LNCAP (cell line): ENCODE measurements around the gene FSTL3.

Experiments used
- TF ChIP-seq, protein P1 (sequence below): fragments of 450-650 bp; IDR thresholded peaks from 2 replicates; pipeline ENCODE4 v1.5.1; 2017; ENCODE audit warnings: mild to moderate bottlenecking

The FSTL3 gene

DNA sequence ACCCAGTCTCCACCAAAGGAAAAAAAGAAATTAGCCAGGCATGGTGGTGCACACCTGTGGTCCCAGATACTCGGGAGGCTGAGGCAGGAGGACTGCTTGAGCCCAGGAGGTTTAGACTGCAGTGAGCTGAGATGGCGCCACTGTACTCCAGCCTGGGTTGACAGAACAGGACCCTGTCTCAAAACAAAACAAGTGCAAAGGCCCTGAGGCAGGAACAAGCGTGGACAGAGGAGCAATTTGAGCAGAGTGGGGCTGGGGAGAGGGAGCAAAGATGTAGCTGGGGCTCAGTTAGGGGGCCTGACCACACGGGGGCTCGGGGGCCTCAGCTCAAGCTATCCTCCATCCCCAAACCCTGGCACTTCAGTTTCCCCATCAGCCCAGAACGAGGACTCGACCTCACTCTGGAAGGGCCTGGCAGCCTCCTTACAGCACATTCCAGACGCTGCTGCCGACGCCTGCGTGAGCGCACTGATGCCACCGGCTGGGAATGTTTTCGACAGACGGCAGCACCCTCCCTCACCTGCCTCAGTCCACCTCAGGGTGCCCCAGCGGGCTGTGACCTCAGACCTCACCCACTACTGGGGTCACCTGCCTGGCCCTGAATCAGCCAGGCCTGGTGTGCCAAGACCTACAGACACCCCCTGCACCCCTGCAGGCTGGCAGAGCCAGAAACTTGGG is 41.1 kb upstream of the FSTL3 start:
- TF ChIP-seq, protein P1, sequence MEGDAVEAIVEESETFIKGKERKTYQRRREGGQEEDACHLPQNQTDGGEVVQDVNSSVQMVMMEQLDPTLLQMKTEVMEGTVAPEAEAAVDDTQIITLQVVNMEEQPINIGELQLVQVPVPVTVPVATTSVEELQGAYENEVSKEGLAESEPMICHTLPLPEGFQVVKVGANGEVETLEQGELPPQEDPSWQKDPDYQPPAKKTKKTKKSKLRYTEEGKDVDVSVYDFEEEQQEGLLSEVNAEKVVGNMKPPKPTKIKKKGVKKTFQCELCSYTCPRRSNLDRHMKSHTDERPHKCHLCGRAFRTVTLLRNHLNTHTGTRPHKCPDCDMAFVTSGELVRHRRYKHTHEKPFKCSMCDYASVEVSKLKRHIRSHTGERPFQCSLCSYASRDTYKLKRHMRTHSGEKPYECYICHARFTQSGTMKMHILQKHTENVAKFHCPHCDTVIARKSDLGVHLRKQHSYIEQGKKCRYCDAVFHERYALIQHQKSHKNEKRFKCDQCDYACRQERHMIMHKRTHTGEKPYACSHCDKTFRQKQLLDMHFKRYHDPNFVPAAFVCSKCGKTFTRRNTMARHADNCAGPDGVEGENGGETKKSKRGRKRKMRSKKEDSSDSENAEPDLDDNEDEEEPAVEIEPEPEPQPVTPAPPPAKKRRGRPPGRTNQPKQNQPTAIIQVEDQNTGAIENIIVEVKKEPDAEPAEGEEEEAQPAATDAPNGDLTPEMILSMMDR, result no peak

DNA sequence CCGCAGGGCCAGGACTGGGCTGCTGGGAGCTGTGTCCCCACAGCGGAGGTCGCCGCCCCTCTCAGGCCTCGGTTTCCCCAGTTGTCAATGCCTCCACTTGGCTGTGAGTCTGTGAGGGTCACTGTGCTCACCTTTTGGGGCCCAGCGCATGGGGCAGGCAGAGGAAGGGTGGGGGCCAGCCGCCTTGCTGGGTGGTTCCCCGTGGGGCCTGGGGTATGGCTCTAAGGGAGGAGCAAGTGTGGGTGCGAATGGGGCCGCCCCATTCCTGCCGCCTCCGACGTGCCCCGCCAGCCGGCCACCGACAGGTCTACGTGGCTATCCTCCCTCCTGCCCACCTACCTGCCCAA is 37.3 kb upstream of the FSTL3 start:
- TF ChIP-seq, protein P1, result no peak

DNA sequence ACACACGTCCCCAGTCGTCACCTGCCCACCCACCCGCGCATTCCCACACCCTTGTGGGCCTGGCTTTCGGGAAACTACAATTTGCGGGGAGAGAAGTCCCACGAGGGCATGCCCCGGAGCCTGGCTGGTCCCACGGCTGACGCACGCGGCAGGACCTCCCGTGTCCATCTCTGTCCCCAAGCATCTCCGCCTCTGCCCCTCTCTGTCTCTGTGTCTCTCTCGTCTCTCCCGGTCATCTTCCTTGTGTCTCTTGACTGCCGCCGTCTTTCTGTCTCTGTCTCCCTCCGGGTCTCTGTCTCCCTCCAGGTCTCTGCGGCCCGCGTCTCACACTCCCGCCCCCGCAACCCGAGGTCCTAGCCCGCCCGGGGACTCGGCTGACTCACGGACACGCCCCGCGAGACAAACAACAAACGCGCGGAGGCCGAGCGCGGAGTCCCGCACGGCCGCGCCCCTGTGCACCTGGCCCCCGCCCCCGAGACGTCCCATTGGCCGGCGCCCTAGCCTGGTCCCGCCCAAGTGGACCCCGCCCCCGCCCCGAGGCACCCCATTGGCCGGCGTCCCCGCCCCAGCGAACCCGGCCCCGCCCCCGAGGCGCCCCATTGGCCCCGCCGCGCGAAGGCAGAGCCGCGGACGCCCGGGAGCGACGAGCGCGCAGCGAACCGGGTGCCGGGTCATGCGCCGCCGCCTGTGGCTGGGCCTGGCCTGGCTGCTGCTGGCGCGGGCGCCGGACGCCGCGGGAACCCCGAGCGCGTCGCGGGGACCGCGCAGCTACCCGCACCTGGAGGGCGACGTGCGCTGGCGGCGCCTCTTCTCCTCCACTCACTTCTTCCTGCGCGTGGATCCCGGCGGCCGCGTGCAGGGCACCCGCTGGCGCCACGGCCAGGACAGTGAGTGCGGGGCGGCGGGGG is 36.7 kb upstream of the FSTL3 start, which contains the start of gene FGF22:
TSS of gene FGF22 (plus strand) at position 627 of the 908 bp plus-strand sequence. CDS start at position 674, 47 bp downstream.
- TF ChIP-seq, protein P1, result no peak

DNA sequence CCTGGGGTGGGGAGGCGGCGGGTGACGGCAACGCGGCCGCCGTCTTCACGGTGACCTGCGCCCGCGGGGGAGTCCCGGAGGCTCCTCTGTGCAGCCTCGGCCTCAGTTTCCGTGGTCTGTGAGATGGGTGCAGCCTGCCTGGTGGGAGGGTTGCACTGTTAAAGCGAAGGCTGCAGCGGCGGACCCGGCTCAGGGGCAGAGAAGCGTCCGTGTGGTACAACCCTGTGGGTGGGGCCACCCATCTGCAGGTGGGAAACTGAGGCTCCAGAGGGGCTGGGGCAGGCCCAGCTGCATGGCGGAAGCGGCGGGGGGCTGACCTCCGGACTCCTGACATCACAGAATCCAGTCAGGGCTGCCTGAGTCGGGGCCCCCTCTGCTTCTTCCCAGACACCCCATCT is 36.0 kb upstream of the FSTL3 start:
- TF ChIP-seq, protein P1, result no peak

DNA sequence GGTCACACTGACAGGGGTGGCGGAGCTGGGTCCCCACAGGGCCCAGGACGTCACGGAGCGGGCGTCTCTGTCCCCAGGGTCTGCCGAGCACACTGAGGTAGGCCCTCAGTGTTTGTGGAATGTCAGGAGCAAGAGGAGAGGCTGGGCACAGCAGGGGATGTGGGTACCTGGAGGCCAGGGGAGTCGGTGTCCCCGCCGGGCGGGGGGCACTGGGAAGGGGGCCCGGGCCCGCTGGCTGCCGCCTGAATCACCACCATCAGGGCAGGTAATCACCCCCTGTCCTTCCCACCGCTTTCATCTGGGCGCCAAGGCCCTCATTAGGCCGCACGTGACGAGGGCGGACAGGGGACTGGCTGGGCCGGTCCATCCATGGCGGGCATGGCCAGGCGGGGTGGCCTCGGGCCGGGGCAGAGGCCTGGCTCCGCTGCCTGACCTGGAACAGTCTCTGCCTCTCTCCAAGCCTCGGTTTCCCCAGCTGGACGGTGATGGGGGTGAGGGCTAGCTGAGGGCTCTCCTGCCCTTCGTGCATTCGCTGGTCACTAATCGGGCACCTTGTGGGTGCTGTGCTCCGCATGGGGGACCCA is 35.5 kb upstream of the FSTL3 start:
- TF ChIP-seq, protein P1, result no peak

DNA sequence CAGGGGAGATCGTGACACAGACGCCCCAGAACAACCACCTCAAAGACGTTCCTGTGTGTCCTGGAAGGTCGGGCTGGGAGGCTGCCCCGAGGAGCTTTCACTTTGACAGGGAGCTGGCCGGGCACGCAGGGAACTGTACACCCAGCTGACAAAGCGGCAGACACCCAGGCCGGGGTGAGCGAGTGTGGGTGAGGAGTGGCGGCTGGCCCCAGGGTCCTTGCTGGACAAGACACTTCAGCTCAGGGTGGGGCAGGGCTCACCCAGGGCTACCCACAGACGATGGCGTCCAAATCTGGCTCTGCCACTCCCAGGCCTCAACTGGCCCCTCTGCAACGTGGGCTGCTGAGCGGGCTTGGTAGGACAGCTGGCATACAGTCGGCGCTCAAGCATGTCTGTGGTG is 34.5 kb upstream of the FSTL3 start:
- TF ChIP-seq, protein P1, result no peak

DNA sequence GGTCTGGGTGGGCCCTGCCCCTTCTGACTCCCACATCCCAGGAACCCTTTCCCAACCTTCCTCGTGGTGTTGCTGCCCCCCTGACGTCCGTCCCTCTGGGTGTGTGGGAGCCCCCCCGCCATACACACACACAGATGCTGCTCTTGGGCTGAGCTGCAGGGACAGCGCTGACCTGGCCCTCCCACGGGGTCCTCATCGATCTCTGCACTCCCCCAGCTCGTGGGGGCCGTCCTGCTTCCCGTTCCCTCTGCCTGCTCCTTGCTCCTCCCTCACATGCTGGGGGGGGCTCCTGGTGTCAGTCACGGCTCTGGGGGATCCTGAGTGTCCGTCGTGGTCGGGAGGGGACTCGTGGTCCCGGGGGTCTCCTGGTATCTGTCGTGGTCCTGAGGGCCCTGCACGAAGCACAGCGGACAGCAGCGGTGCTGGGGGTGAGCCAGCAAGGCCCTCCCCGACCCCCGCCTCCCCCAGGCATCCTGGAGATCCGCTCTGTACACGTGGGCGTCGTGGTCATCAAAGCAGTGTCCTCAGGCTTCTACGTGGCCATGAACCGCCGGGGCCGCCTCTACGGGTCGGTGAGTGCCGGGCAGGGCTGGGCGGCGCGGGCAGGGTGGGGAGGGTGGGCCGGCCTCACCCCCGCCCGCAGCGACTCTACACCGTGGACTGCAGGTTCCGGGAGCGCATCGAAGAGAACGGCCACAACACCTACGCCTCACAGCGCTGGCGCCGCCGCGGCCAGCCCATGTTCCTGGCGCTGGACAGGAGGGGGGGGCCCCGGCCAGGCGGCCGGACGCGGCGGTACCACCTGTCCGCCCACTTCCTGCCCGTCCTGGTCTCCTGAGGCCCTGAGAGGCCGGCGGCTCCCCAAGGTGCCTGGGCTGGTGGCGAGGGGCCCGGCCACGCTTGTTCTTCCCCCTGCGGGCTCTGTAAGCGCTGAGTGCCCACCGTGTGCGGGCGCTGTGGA is 33.1 kb upstream of the FSTL3 start:
- TF ChIP-seq, protein P1, result no peak
